Peyer's patch (tissue), 4 donors: ENCODE data around the gene ABR. TPM values are rescaled to one million over a fixed set of nuclear protein-coding genes. Genes with fewer than 3 reads are reported as not detected.

Experiments used
- DNase-seq, 3 donors: peaks; one replicate each; pipeline ENCODE4 v3.0.0-alpha.2; 2017 to 2019
- H3K27ac ChIP-seq, 4 donors: fragments of 200-600 bp; sonication (generic); one replicate each; pipeline ENCODE4 v1.5.1; 2016 to 2019
- H3K27me3 ChIP-seq, 2 donors: fragments of 200-600 bp; sonication (generic); one replicate each; pipeline ENCODE4 v1.5.1; 2019
- H3K36me3 ChIP-seq, 3 donors: fragments of 200-600 bp; sonication (generic); one replicate each; pipeline ENCODE4 v1.5.1; 2016 to 2019
- H3K4me1 ChIP-seq, 4 donors: fragments of 200-600 bp; sonication (generic); one replicate each; pipeline ENCODE4 v1.5.1; 2016 to 2019
- H3K4me3 ChIP-seq, 4 donors: fragments of 200-600 bp; sonication (generic); 1 replicate in 3 of 4; 2 replicates in 1 of 4; pipeline ENCODE4 v1.5.1; 2016 to 2019; ENCODE audit warnings: mild to moderate bottlenecking in 1 of 4
- H3K9me3 ChIP-seq, 4 donors: fragments of 200-600 bp; sonication (generic); one replicate each; pipeline ENCODE4 v1.5.1; 2016 to 2019; ENCODE audit warnings: mild to moderate bottlenecking in 1 of 4
- POLR2A ChIP-seq, 2 donors: fragments of 450-650 bp; IDR thresholded peaks; one replicate each; pipeline ENCODE4 v1.5.1; 2017; ENCODE audit warnings: antibody characterized with exemption in 2 of 2, mild to moderate bottlenecking in 2 of 2, moderate library complexity in 2 of 2
- total RNA-seq, 4 donors: library from RNA; depleted of rRNA; stranded (reverse); fragments of >200 nt; gene quantifications; one replicate each; pipeline ENCODE4 v1.1.0, GENCODE V29; 2016
- TF ChIP-seq, protein P1 (sequence below), 6 experiments: fragments of 450-650 bp in 4 of 6; fragments of 200-600 bp in 2 of 6; sonication (generic) in 1 of 6; IDR thresholded peaks; one replicate each; pipeline ENCODE4 v1.5.1; 2017 to 2019; ENCODE audit warnings: antibody characterized with exemption in 6 of 6, mild to moderate bottlenecking in 3 of 6, moderate library complexity in 1 of 6

ABR gene
- total RNA-seq, 4 donors from 2014 or later = 220 to 753 (median 440) TPM

- H3K4me1 ChIP-seq = peaks cover 0 to 18% (median 2%) of the 10 kb centered on the region in 4 donors
- H3K4me3 ChIP-seq = no peak overlapping the region
- no peaks in the 10 kb centered on the region for H3K36me3 ChIP-seq
- no peaks in the 10 kb centered on the region for H3K9me3 ChIP-seq
- H3K27ac ChIP-seq = no peak overlapping the region
- TF ChIP-seq POLR2A (IDR thresholded peaks at IDR 0.05) = no peak
- TF ChIP-seq, protein P1, sequence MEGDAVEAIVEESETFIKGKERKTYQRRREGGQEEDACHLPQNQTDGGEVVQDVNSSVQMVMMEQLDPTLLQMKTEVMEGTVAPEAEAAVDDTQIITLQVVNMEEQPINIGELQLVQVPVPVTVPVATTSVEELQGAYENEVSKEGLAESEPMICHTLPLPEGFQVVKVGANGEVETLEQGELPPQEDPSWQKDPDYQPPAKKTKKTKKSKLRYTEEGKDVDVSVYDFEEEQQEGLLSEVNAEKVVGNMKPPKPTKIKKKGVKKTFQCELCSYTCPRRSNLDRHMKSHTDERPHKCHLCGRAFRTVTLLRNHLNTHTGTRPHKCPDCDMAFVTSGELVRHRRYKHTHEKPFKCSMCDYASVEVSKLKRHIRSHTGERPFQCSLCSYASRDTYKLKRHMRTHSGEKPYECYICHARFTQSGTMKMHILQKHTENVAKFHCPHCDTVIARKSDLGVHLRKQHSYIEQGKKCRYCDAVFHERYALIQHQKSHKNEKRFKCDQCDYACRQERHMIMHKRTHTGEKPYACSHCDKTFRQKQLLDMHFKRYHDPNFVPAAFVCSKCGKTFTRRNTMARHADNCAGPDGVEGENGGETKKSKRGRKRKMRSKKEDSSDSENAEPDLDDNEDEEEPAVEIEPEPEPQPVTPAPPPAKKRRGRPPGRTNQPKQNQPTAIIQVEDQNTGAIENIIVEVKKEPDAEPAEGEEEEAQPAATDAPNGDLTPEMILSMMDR (IDR thresholded peaks at IDR 0.05) = no peak
- H3K27me3 ChIP-seq = no peaks in the 10 kb centered on the region
- no peak for DNase-seq
Measured at GRCh38 chr17:1173432-1174262, 6.1 kb downstream of the ABR start.

- no peaks in the 10 kb centered on the region for H3K36me3 ChIP-seq
- H3K4me3 ChIP-seq = no peak overlapping the region
- H3K9me3 ChIP-seq = no peaks in the 10 kb centered on the region
- no peak for DNase-seq
- TF ChIP-seq, protein P1 (IDR thresholded peaks at IDR 0.05) = no peak
- TF ChIP-seq POLR2A (IDR thresholded peaks at IDR 0.05) = no peak
- peaks cover 0 to 1% (median 0%) of the 10 kb centered on the region in 4 donors for H3K4me1 ChIP-seq
- no peaks in the 10 kb centered on the region for H3K27me3 ChIP-seq
- H3K27ac ChIP-seq = no peak overlapping the region
Measured at GRCh38 chr17:1171953-1172352, 7.8 kb downstream of the ABR start.

DNA sequence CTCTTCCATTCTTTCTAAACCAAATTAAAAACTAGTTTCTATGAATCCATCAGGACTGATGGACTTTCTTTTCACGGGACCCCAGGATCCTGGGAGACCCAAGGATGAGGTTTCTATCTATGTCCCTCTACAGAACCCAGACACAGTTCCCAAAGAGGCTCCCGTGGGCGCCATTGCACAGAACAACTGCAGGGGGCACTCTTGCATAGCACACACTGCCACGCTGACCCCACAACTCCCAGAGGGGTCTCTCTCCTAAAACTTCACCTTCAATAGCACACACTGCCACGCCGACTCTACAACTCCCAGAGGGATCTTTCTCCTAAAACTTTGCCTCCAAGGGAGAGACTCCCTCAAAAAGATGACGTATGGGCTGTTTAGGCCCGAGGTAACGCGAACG lies 9.0 kb downstream of the ABR start:
- Histone ChIP-seq H3K4me1 (no peaks in the 10 kb centered on the region), H3K4me3 (no peak overlapping the region), H3K36me3 (no peaks in the 10 kb centered on the region), H3K27ac (no peak overlapping the region), H3K27me3 (no peaks in the 10 kb centered on the region), H3K9me3 (no peaks in the 10 kb centered on the region)
- DNase-seq = no peak
- TF ChIP-seq, protein P1 (IDR thresholded peaks at IDR 0.05) = no peak
- no peak for TF ChIP-seq POLR2A (IDR thresholded peaks at IDR 0.05)

GRCh38 chr17:1169929-1170312 lies 9.9 kb downstream of the ABR start:
- DNase-seq = no peak
- Histone ChIP-seq H3K36me3 (no peaks in the 10 kb centered on the region), H3K4me3 (no peak overlapping the region), H3K4me1 (peaks cover 0 to 4% (median 0%) of the 10 kb centered on the region in 4 donors), H3K9me3 (no peaks in the 10 kb centered on the region), H3K27ac (no peak overlapping the region), H3K27me3 (no peaks in the 10 kb centered on the region)
- TF ChIP-seq, protein P1 (IDR thresholded peaks at IDR 0.05) = no peak
- TF ChIP-seq POLR2A (IDR thresholded peaks at IDR 0.05) = no peak

DNA sequence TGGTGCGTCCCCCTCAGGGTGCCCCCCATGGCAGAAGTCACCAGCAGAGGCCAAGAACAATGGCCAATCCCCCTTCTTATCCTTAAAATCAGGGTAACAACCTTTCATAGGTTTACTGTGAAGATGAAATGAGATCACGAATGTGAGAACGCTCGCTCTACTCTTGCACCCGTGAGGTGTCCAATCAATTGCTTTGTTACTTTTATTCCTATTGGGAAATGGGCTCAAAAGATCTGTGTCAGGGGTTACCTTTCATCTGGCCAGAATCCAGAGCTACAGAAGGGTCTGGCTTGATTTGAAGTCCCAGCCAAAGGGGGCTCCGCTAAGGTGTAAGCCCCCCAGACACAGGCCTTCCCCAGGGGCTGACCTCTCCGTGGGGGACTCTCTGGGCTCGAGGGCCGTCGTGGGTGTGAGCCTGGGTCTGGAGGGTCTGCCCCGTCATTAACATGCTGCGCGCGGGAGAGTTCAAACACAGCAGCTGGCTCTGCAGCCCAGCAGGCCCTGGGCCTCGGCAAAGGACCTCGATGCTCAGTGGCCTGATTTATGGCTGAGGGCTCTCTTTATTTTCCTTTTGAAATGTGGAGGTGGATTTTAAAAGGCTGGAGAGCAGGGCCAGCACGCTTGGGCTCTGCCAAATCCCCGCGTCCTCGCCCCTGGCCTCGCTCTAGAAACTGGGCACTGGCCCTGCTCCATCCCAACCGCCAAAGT lies 10.4 kb downstream of the ABR start:
- no peak overlapping the region for H3K4me3 ChIP-seq
- DNase-seq = no peak
- H3K4me1 ChIP-seq = peaks cover 0 to 7% (median 0%) of the 10 kb centered on the region in 4 donors
- H3K27ac ChIP-seq = no peak overlapping the region
- H3K27me3 ChIP-seq = no peaks in the 10 kb centered on the region
- H3K36me3 ChIP-seq = no peaks in the 10 kb centered on the region
- H3K9me3 ChIP-seq = no peaks in the 10 kb centered on the region
- TF ChIP-seq, protein P1 (IDR thresholded peaks at IDR 0.05) = no peak
- no peak for TF ChIP-seq POLR2A (IDR thresholded peaks at IDR 0.05)
